Stimulated activated CD8-positive, alpha-beta memory T cell treated with anti-CD3 and anti-CD28 coated beads, Interleukin-12 subunit alpha, Interleukin-12 subunit beta, amount 100 ng/mL, for 1 hour (primary cell): ENCODE results near the gene MICAL3.

Experiments
- DNase-seq: peaks from one replicate; pipeline ENCODE4 v3.0.0-alpha.2; 2020; ENCODE audit warnings: low read depth

The MICAL3 gene

GRCh38 chr22:17842386-17842785, 182.0 kb downstream of the MICAL3 start:
- no peak for DNase-seq

- no peak for DNase-seq
These were observed 182.5 kb downstream of the MICAL3 start for GRCh38 chr22:17841836-17842235.

- no peak for DNase-seq
These were observed 186.0 kb downstream of the MICAL3 start for GRCh38 chr22:17838180-17838865.

- no peak for DNase-seq
These were observed 187.2 kb downstream of the MICAL3 start for GRCh38 chr22:17836992-17837742.

- DNase-seq: no peak
These were observed 189.1 kb downstream of the MICAL3 start for GRCh38 chr22:17835256-17835655.

GRCh38 chr22:17833489-17833888, 190.9 kb downstream of the MICAL3 start:
- DNase-seq: no peak

- DNase-seq: no peak
These were observed 191.7 kb downstream of the MICAL3 start for GRCh38 chr22:17832665-17833064.

- no peak for DNase-seq
These were observed 192.7 kb downstream of the MICAL3 start for GRCh38 chr22:17831501-17832251.

GRCh38 chr22:17830043-17830961, 194.1 kb downstream of the MICAL3 start:
- DNase-seq: peak; percentile 64

- DNase-seq: no peak
These were observed 194.7 kb downstream of the MICAL3 start for GRCh38 chr22:17829695-17830042.

- DNase-seq: no peak
These were observed 195.8 kb downstream of the MICAL3 start for GRCh38 chr22:17828502-17829080.

GRCh38 chr22:17827466-17827865, 196.9 kb downstream of the MICAL3 start:
- no peak for DNase-seq

GRCh38 chr22:17825876-17826550, 198.3 kb downstream of the MICAL3 start:
- no peak for DNase-seq

- no peak for DNase-seq
These were observed 199.9 kb downstream of the MICAL3 start for GRCh38 chr22:17824457-17824856.

GRCh38 chr22:17823964-17824363, 200.4 kb downstream of the MICAL3 start:
- no peak for DNase-seq

GRCh38 chr22:17823226-17823625, 201.1 kb downstream of the MICAL3 start:
- DNase-seq: no peak

GRCh38 chr22:17822087-17822486, 202.3 kb downstream of the MICAL3 start:
- no peak for DNase-seq

GRCh38 chr22:17820879-17821439, 203.4 kb downstream of the MICAL3 start:
- no peak for DNase-seq

- DNase-seq: no peak
These were observed 205.7 kb downstream of the MICAL3 start for GRCh38 chr22:17818649-17819048.

- no peak for DNase-seq
These were observed 206.2 kb downstream of the MICAL3 start for GRCh38 chr22:17818180-17818579.
